Left renal cortex interstitium (tissue), 4 donors: Measurements from ENCODE around the gene THRSP. TPM values are rescaled to one million over a fixed set of nuclear protein-coding genes. Genes with fewer than 3 reads are reported as not detected.
"Not testable (repeated sequence)": the region's sequence is repeated elsewhere in the genome, so short reads cannot be mapped to it uniquely, and the experiment has no call there.

Source experiments
- DNase-seq, 4 donors: peaks; one replicate each; pipeline ENCODE4 v3.0.0-alpha.2; 2013; ENCODE audit warnings: low read depth in 4 of 4, low spot score in 2 of 4, missing footprints in 1 of 4
- polyA plus RNA-seq, 4 donors: library from polyadenylated mRNA; unstranded; fragments of 120-200 nt; gene quantifications; one replicate each; pipeline ENCODE4 v1.2.1, GENCODE V29; 2013; ENCODE audit not compliant: insufficient read length in 4 of 4

The THRSP gene
- polyA plus RNA-seq, 4 donors, result 0.34 to 0.46 (median 0.43) TPM; not detected in 1

- DNase-seq, result no peak
These were observed 22.3 kb downstream of the THRSP start for GRCh38 chr11:78085972-78086371.

- DNase-seq, result not testable (repeated sequence)
These were observed 22.9 kb downstream of the THRSP start for GRCh38 chr11:78086521-78087074.

- DNase-seq, result no peak
These were observed 30.6 kb downstream of the THRSP start for GRCh38 chr11:78094250-78094649.

DNA sequence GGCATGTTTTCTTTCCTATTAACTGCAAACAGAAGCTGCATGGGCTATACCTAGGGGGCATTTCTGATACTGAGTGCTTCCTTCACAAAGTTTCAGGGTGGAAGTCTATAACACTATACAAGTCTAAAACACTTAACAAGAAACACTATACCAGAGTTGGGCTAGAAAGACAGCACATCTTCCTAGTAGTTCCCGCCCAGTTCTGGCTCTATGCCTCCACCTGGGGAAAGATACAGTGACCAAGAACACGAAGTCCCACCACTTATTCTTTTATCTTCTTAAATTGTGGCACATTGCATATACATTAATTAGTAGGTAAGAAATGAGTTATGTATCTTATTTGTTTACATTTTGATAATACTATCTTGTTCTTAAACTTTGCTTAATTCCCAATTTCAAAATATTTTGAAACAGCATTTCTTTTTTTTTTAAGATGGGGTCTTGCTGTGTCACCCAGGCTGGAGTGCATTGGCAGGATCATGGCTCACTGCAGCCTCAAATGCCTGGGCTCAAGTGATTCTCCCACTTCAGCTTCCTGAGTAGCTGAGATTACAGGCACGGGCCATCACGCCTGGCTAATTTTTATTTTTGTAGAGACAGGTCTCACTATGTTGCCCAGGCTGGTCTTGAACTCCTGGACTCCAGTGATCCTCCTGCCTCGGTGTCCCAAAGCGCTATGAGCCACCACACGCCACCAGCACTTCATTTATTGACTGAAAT, 34.2 kb downstream of the THRSP start:
- no peak for DNase-seq

GRCh38 chr11:78099666-78100065, 36.0 kb downstream of the THRSP start:
- DNase-seq, result no peak

DNA sequence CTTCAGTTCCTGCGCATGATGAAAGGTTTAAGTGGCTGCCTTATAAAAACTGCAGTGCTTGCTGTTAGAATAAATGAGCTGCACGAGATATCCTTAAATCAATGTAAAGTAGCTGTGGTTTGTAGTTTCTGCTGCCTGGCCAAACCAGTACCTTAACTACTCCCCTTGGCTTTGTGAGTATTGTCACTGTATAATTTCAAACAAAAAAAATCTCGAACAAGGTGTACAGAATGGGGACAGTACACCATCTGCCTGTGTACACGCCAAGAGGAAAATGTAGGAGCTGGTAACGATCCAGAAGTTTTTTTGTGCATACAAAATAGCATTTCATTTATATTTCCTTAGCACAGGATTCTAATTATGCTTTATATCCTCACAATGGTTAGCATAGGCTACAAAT, 36.6 kb downstream of the THRSP start:
- DNase-seq, result no peak

- DNase-seq, result no peak
These were observed 37.2 kb downstream of the THRSP start for GRCh38 chr11:78100676-78101472.

DNA sequence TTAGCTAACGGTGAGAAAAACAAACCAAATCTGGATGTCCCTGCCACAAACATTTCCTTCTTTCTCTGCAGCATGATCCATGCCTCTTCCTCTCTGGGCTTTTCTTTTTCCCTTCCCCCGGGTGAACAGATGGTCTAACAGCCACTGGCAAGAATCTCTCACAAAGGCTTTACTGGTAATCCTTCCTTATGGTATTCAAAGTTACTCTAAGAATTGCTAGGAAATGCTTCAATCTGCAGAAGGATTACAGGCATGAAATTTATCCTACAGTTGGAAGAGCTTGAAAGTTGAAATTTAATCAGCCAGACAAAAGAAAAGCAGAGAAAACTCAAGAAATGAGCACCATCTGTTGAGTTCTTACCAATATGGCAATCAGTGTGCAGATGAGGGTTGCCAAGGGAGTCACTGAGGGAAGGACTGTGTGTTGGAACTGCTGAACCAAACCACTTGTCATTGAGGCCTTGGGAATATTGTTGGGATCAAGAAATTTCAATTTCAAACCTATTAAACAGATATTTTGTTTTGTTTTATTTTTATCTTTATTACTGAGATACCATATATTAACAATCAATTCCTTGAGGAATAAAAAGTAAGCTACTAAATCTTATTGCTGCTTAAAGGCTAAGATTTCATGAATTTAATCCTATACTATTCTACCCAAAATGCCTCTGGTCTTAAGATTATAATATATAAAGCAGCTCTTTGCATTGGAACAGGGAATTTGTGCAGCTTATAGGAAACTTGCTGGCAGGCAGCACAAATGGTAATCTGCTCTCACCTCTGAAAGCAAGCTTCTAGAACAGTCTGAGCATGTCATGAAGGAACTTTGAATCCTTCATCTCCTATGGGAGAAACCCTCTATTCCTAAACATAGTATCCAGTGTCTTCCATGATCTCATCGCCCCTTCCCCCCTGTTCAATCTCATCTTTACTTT, 45.7 kb downstream of the THRSP start:
- no peak for DNase-seq

DNA sequence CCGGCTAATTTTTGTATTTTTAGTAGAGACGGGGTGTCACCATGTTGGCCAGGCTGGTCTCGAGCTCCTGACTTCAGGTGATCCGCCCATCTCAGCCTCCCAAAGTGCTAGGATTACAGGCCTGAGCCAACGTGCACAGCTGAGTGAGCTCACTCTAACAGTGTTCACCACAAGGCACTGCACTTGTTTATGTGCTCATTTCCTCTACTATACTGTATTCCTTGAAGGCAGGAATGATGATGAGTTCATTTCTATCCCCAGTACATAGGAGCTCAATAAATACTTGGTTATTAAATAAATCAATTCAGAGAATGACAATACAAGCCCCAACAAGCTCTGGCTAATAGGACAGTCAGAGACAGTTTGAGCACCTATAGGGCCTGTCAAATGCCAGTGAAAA, 46.7 kb downstream of the THRSP start:
- no peak for DNase-seq

- DNase-seq, result no peak
These were observed 47.2 kb downstream of the THRSP start for GRCh38 chr11:78110830-78111229.

GRCh38 chr11:78111298-78111697, 47.6 kb downstream of the THRSP start:
- DNase-seq, result no peak

- DNase-seq, result no peak
These were observed 49.1 kb downstream of the THRSP start for GRCh38 chr11:78112582-78113275.

Other genes with a start within 250 kb of the THRSP start
- gene RSF1, start 243.1 kb upstream of the THRSP start, polyA plus RNA-seq, result 10 to 100 TPM; 51.1 to 73.1 (median 65.7) TPM
- gene AAMDC, start 242.7 kb upstream of the THRSP start, polyA plus RNA-seq, result 10 to 100 TPM; 45.0 to 58.9 (median 50.3) TPM
- 10 to 100 TPM; 39.9 to 46.9 (median 44.3) TPM for gene INTS4, start 69.2 kb upstream of the THRSP start, polyA plus RNA-seq
- 10 to 100 TPM; 11.7 to 16.9 (median 13.3) TPM for gene KCTD14, start 40.6 kb upstream of the THRSP start, polyA plus RNA-seq
- gene NDUFC2, start 16.0 kb downstream of the THRSP start, polyA plus RNA-seq, result 100 to 1,000 TPM; 143 to 218 (median 152) TPM
- 10 to 100 TPM; 57.5 to 61.1 (median 58.9) TPM for gene ALG8, start 75.8 kb downstream of the THRSP start, polyA plus RNA-seq
- 1 to 10 TPM; 8.3 to 9.9 (median 9.1) TPM for gene KCTD21, start 124.8 kb downstream of the THRSP start, polyA plus RNA-seq
- gene USP35, start 125.1 kb downstream of the THRSP start, polyA plus RNA-seq, result 1 to 10 TPM; 4.3 to 8.2 (median 5.8) TPM